Measurements from ENCODE around the gene MAD1L1.

MAD1L1 gene

DNA sequence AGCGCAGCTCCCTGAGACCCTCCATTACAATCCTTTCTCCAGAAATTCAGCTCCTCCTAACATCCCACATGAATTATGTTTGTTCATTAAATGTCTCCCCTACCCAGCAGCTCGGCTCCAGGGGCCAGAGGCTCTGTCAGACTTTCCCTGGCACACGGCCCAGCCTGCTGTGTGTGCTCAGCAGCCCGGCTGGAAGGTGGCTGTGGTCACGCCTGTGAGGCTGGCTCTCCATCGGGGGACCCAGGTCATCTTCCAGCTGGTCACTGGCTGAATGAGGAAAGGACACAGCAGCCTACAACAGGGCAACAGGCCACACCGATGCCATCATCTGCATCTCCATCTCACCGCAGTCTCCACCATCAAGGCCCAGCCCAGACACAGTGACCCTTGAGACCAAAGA is 219.8 kb downstream of the MAD1L1 start:
- no peak for DNase-seq (ENCODE audit: low spot score)

DNA sequence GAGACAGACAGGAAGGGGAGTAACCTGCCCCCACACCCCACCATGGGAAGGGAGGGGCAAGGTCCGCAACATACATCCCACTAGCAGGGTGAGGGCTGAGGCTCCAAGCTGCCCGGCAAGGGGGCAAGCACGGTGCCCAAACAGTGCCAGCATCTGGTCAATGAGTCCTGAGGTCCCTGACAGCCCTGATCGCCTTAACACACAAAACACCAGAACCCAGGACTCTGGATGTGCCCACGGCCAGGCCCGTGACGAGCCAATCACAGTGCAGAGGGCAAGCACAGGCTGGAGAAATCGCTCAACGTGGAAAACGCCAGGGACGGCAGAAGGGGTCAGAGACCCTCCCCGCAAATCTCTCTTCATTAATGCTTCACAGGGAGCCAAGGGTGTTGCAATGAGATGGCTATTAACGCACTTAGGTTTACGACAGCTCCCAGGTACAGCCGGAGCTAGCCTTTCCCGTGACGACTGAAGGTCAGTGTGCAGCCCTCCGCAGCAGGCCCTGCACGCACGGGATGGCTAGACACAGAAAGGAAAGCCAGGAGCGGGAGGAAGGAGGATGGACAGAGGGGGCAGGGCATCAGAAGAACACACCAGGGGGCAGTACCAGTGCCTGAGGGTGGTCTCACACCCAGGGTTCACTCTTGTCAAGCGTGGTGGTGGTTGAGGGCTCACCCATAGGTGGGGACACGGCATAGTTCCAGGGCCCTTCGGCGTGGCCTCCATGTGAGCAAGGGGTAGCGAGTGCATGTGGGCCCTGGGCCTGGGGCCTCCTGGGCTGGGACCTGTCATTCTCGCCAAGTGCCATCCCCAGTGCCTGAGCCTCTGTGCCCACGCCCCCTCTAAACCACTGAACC is 220.5 kb downstream of the MAD1L1 start:
- no peak for DNase-seq (ENCODE audit: low spot score)

DNA sequence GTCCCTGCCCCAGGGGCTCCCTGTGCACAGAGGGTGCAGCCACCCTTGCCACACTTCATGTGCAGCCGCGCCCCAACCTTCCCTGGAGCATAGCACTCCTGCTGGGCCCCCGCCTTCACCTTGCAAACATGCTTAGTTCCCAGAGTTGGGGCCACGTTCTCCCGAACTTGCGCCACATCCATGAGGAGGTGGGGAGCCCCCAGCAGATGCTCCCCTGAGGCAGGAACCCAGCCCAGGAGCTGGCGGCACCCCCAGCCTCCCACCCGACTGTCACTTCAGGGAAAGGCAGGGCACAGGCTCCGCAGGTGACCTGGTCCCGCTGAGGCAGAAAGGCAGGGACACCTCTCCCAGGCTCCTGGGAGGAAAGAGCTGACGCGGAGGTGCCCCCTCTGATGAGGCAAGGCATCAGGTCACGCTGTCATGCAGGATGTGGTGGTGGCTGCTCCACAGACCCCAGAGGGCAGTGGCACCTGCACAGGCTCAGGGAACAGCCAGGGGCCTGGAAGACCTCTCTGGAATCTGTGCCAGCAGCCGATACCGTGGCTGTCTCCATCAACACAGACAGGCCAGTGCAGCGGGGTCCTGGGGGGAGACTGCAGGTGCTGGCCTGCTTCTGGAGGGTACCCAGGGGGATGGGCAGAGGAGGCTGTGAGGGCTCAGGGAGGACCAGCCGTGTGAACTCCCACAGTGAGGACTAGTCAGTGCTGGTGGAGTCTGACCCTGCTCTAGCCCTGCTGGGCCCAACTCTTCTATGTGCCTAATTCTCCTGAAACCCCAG is 221.3 kb downstream of the MAD1L1 start:
- no peak for DNase-seq (ENCODE audit: low spot score)

DNA sequence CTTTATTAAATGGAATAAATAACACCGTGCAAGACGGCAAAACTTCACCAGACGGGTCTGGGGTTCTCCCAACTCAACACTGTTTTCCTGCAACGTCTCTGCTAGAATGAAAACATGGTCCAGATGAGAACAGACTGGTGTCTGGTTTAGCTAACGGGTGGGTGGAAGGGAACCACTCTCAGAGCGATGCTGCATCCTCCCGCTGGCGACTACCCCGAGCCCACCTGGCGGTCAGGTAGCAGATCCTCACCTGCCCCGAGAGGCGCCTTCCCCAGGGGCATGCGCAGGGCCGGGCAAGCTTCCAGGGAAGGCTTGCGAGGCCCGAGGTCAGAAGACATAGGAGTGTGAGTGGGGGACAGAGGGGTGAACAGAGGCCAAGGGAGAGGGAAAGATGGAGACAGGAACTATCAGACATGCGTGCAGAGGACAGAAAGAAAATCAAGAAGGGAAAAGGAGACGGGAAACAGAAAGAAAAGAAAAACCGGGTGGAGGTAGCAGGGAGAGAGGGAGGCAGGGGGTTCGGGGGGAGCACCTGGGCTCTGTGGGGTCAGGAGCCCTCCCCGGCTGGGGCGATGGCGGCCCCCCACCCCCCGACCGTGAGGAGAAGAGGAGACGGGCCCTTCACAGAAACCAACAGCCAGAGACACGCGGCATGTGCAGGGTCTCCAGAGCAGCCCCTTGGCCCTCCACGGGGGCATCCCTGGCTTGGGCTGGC is 222.0 kb downstream of the MAD1L1 start:
- DNase-seq (ENCODE audit: low spot score): no peak

DNA sequence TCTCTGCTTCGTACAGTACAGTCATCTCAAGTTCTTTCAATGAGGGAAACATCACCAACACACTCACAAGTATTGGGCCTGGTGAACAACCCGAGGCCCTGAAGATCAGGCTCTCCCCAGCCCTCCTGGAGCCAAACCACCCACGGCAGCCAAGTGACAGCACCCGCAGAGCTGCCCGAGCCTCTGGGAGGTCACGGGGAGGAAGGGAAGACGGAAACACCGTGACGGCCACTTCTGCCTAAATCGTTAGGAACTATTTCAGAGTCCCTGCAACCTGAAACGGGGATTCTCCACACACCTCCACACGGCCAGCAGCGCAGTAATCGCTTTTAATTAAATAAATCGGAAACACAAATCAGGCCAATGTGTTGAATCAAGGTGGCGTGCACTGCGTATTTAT is 222.6 kb downstream of the MAD1L1 start:
- no peak for DNase-seq (ENCODE audit: low spot score)

DNA sequence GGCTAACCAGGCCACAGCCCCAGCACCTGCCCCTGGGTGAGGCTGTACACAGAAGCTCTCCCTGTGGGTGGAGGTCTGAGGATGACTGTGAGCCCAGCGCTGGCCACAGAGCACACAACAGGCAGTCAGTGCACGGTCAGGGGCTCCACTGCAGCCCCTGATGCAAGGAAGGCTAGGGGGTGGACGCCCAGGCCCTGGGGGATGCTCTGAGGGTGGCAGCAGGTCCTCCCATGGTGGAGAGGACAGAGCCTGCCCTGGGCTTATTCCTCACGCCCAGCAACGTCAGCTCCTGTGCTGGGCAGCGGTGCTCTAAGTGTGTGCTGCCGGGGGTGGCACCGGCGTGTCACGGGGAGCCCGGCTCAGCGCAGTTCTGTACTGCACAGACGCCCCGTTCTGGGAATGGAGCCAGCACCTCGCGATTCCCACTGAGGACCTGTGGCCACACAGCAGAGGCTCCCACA is 223.2 kb downstream of the MAD1L1 start:
- DNase-seq (ENCODE audit: low spot score): no peak

DNA sequence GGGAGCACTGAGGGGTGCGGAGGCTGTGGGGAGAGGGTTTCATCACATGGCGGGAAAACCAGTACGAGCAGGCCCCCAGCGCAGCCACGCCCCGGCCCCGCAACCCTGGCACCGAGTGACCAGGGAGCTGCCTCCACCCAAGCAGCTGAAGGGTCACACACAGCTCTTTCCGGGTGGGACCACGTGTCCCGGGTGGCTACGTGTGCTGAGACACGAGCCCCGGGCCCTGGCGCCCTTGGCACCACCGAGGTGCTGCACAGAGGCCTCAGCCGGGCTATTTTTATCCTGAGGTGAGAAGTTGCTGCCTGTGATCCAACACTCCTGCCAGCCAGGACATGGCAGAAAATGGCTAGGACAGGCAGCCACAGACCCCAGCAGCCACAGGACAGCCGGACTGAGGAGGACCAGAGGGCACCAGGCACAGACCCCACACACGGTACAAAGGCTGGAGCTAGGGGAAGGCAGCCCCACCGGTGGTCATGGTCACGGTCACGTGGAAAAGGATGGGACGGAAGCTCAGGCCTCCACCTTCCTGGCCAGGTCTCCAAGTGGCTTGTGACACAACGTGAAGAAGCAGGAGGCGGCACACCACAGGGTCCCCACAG is 223.7 kb downstream of the MAD1L1 start:
- no peak for DNase-seq (ENCODE audit: low spot score)

DNA sequence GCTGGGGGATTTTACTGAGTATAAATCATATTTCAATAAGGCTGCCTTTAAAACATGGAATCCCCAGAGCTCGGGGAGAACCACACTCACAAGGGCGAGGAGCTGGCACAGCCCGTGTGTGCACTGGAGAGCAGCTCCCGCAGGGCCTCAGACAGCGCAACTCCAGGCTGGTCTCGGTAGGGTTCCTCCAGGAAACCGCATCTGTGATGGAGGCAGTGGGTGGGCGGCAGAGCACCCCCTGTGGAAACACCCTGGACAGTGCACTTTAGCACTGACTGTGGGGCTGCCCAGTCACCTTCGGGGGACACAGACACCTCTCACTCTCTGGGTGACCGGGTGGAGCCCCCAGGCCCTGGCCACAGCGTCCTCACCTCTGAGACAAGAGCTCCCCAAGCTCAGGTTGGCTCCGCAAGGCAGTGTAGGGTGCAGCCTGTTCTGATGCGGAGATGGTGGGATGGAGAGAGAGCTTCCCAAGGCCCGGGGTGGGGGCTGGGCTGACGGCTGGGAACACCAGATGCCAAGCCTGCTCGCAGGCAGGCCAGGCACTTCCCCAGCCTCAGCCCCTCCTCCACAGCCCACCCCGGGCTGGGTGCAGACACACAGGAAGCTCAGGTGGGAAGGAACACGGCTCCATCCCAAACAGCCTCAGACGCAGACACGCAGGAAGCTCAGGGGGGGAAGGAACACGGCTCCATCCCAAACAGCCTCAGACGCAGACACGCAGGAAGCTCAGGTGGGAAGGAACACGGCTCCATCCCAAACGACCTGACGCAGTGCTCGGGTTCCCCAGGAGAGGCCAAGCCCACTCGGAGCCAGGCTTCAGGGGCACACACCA is 224.4 kb downstream of the MAD1L1 start:
- no peak for DNase-seq (ENCODE audit: low spot score)

DNA sequence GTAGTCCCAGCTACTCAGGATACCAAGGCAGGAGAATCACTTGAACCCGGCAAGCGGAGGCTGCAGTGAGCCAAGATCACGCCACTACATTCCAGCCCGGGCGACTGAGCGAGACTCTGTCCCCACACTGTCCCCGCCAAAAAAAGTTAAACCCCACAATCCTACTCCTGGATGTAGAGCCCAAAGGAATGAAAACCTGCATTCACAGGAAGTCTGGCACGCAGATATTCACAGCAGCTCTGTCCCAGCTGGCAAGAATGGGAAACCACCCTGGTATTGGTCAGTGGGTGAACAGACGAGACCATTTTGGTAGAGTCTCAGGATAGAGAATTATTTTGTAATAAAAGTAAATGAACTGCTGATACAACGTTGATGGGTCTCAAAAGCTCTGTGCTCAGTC is 225.2 kb downstream of the MAD1L1 start:
- DNase-seq (ENCODE audit: low spot score): no peak

DNA sequence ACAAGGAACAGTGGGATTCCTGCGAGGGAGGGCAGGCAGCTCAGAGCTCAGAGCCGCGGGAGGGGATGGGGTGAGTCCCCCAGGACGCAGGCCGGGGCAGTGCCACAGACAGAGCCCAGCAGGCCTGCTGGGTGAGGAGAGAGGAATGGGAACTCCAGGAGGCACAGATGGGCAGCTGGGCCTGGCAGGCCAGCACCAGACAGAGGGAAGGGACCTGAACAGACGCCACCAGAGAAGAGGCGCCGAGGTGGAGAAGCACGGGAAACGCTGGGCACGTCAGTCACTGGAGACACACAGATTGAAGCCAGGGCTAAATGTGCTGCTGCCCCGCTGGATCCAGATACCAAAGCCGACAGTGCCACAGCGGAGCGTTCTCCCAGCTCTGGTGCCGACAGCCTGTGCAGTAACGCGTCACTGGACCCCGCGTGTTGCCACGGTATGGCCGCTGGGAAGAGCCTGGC is 225.8 kb downstream of the MAD1L1 start:
- no peak for DNase-seq (ENCODE audit: low spot score)

DNA sequence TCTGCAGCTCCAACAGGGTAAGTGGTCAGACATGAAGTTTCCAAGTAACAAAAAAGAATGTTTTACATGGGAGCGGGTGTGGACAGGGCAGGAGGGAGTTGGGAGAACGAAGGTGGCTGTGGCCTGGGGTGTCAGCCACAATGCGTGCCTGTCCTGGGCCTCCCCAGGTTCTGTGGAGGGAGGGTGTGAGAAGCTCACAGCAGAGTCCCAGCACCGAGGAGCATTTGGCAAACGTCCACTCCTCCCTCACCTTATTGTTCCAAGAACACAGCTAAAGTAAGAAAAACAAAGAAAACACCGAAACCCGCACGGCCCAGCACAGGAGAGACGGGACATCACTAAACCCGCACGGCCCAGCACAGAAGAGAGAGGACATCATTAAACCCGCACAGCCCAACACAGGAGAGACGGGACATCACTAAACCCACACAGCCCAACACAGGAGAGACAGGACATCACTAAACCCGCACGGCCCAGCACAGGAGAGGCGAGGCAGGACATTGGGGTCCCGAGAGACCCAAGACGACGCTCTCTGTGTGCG is 226.4 kb downstream of the MAD1L1 start:
- DNase-seq (ENCODE audit: low spot score): no peak

DNA sequence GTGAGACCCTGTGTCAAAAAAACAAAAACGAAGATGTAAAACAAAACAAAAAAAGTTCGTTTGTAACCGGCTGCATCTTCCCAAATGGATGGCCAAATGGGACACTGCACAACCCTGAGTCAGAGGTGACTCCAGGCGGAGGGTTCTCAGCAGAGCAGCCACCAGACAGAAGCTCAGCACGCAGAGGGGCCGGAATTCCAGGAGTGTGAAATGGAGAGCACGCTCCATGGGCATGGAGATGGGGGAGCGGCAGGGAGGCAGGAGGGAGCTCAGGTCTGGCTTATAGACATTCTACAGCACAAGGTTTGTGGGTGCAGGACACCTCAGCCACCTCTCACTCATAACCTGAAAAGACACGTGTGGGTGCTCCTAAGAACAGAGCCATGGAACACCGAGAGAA is 227.0 kb downstream of the MAD1L1 start:
- no peak for DNase-seq (ENCODE audit: low spot score)

DNA sequence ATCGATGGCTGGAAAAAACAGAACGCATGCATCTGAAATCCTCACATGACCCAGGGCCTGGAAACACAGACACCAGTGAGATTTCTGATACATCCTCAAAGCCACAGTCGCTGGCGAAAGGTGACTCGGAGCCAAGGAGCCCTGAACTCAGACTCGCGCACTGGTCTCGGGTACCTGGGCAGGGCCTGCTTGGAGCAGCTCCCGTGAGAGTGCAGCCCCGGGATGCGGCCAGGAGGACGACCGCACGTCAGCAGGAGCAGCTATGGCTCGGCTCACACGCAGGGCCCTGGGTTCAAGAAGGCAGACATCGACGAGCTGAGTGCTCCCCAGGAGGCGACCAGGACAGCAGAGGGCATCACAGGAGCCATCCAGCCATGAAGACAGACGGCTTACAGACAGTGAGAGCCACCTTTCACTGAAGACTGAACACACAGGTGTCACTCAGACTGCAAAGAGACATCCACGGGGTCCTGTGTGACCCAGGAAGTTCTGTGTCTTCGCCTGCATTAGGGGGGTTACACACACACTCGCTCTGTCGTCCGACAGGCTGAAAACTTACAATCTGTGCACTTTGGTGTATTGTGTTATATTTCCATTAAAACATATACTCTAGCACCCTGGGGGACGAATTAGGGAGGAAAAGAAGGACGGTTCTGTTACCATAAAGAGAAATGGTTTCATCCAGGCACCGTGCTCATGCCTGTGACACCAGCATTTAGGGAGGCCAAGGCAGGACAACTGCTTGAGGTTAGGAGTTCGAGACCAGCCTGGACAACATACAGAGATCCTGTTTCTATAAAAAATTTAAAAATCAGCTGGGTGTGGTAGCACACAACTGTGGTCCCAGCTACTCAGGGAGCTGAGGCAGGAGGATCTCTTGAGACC is 227.7 kb downstream of the MAD1L1 start:
- DNase-seq (ENCODE audit: low spot score): no peak

DNA sequence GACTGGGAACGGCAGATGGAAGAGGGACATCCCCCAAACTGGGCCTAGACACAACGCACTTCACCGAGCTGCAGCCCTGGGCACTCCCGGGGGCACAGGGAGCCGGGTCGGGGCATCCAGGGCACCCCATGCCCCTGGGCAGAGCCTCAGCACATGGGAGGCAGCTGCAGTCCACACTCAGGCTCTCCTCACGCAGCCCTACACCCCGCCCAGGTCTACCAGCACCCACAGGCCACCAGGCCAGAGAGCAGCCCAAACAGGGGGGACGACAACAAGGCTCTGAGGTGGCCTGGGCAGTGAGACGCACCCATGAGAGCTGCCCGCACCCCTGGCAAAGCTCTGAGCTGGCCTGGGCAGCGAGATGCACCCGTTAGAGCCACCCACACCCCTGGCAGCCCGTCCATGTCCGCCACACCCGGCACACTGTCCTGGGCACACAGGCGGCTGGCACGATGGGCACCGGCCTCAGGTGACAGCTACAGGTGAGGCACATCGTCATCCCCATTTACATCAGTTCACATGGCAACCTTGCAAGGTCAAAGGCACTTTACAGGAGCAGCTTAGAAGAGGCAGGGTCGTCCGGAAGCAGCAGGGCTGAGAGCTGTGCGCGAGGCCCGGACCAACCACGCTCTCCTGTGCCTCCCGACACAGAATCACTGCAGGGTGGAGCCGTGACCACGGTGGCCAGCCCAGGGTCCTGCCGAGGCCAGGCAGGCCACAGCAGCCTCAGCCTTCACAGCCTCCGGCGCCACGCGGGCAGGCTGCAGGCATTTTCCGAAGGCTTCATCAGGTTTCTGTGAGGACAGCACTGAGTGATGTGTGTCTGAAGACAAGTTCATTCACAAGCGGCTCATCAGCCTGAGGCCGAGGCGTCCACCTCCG is 228.6 kb downstream of the MAD1L1 start:
- DNase-seq (ENCODE audit: low spot score): no peak

DNA sequence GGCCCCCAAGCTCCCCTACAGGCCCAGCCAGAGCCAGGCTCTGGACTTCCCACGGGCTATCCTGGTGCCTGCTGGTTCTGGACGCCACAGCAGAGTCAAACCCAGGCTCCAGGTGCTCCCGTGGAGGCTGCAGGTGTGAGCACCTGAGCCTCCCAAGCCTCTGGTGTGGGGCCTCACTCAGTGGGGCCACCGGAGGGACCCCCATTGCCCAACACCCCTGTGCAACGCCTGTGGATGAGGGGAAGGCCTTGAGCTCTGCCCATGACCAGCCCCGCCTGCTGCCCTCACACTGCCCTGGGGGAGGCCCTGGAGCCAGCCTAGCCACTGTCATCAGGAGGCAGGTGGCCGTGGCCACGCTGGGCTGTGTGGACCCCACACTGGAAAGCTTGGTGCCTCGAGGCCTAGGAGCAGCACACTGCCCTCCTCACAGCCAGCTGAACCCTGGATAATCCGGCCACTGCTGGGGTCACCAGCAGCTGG is 229.3 kb downstream of the MAD1L1 start:
- no peak for DNase-seq (ENCODE audit: low spot score)

DNA sequence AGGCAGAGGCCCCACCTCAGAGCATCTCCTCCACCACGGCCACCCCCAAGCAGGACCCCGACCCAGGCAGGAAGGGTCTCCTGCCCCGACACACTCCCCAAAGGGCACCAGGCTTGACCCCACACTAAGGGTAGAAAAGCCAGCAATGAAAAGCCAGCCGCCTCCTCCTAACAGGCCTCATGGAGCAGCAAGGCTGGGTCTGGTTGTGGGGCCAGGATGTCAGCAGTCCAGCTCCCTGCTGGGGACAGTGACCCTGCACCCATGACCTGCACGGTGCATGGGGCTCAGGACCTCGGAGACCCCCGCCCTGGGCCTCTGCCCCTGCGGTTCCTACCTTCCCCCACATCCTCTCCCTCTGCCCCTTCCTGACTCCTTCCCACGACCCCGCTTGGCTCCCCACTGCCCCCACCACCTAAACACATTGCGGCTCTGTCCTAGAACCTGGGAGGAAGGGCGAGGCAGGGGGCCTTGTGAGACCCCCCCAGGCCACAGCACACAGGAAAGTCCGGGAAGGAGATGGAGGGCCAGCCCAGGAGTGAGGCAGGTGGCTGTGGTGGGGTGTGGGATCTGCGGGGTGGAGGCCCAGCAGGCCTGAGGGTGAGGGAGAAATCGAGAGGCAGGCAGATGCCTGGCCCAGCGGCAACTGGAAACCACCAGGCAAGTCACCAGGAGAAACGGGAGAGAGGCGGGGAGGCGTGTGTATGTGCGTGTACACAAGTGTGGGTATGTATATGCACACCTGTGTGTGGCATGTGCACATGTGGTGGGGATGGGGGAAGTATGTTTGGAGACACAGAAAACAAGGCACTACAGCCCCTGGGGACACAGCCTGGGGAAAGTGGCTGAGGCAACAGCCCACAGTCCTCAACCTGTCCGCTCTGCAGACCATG is 229.9 kb downstream of the MAD1L1 start:
- no peak for DNase-seq (ENCODE audit: low spot score)

DNA sequence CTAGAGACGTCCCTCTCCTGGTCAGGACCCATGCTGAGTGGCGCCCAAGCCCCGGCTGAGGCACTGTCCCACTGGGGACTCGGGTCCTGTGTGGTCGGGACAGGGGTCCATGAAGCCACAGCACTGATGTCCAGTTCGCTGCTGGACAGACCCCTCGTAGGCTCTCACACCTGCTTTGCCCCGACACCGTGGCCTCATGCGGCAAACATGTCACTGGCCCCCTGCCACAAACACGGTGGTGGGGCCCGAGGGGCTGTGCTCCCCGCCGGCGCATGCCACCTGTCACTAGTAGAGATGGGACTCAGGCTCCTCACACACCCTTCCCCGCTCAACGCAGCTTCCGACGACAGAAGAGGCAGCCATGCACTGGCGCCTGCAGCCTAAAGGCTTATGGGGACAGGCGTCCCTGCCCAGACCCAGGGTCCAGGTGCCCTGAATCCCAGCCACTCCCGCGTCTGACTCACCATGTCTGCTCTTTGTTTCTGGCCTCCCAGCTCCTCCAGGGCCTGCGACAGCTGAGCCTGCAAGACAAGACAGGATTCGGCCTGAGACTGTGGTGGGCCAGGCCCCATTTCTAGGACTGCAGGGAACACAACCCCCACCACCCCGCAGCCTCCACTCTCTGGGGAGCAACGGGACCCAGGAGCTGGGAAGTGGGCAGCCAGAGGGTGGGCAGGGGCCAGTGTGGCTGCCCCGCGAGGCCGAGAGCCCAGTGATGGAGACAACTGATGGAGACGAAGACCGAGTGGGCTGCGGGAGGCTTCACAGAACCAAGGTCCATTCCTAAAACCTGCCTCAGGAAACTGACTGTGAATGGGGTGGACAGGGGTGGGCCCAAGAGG is 230.9 kb downstream of the MAD1L1 start:
- DNase-seq (ENCODE audit: low spot score): no peak

Data from D341Med (cell line).